ENCODE measurements around the gene PIK3CA. TPM values are rescaled to one million over a fixed set of nuclear protein-coding genes. Genes with fewer than 3 reads are reported as not detected.

Gene PIK3CA
- total and polyA plus RNA-seq, 10 of the 15 experiments (the other 5 are each of a cell fraction or from before 2014, with no cell fraction given): 3.0 to 18.6 (median 9.0) TPM

DNA sequence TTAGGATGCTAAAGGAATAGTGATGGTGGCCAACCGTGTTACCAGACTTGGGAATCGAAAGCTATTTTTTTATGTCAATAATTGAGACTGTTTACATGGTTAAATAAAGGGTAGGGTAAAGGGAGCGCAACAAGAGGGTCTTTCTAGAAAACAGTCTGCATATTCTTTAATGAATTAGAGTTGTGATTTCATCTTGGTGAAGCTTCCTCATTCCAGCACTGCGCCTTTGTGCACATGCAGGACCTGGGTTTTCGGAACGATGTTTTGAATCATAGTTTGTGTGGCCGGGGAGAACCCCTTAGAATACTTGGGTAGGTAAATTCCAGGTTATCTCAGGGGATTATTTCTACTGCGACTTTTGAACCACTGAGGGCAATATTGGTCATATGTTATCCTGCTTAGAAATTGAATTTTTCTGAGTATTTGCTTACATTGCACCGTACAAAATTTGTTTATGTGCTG is 1.3 kb downstream of the PIK3CA start (continued):
- TF ChIP-seq IKZF1 (conservative IDR thresholded peaks at IDR 0.05): peak; percentile 47
- no peak for TF ChIP-seq CHD1 (IDR thresholded peaks at IDR 0.05; ENCODE audit: low read depth, low read length)
- TF ChIP-seq TCF7 (IDR thresholded peaks at IDR 0.05; ENCODE audit: borderline replicate concordance): no peak
- TF ChIP-seq RAD21 (IDR thresholded peaks at IDR 0.05; ENCODE audit: insufficient read depth, low read depth, low read length): peak; percentile 23; the same call in 1 of the 2 replicates
- TF ChIP-seq IRF4 (IDR thresholded peaks at IDR 0.05; ENCODE audit: low read depth, low read length): peak; percentile 59
- no peak for TF ChIP-seq ZNF622 (IDR thresholded peaks at IDR 0.05)
- TF ChIP-seq, protein P1, sequence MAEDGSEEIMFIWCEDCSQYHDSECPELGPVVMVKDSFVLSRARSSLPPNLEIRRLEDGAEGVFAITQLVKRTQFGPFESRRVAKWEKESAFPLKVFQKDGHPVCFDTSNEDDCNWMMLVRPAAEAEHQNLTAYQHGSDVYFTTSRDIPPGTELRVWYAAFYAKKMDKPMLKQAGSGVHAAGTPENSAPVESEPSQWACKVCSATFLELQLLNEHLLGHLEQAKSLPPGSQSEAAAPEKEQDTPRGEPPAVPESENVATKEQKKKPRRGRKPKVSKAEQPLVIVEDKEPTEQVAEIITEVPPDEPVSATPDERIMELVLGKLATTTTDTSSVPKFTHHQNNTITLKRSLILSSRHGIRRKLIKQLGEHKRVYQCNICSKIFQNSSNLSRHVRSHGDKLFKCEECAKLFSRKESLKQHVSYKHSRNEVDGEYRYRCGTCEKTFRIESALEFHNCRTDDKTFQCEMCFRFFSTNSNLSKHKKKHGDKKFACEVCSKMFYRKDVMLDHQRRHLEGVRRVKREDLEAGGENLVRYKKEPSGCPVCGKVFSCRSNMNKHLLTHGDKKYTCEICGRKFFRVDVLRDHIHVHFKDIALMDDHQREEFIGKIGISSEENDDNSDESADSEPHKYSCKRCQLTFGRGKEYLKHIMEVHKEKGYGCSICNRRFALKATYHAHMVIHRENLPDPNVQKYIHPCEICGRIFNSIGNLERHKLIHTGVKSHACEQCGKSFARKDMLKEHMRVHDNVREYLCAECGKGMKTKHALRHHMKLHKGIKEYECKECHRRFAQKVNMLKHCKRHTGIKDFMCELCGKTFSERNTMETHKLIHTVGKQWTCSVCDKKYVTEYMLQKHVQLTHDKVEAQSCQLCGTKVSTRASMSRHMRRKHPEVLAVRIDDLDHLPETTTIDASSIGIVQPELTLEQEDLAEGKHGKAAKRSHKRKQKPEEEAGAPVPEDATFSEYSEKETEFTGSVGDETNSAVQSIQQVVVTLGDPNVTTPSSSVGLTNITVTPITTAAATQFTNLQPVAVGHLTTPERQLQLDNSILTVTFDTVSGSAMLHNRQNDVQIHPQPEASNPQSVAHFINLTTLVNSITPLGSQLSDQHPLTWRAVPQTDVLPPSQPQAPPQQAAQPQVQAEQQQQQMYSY (CRISPR knock-in tag; IDR thresholded peaks at IDR 0.05): no peak
- TF ChIP-seq, protein P2, sequence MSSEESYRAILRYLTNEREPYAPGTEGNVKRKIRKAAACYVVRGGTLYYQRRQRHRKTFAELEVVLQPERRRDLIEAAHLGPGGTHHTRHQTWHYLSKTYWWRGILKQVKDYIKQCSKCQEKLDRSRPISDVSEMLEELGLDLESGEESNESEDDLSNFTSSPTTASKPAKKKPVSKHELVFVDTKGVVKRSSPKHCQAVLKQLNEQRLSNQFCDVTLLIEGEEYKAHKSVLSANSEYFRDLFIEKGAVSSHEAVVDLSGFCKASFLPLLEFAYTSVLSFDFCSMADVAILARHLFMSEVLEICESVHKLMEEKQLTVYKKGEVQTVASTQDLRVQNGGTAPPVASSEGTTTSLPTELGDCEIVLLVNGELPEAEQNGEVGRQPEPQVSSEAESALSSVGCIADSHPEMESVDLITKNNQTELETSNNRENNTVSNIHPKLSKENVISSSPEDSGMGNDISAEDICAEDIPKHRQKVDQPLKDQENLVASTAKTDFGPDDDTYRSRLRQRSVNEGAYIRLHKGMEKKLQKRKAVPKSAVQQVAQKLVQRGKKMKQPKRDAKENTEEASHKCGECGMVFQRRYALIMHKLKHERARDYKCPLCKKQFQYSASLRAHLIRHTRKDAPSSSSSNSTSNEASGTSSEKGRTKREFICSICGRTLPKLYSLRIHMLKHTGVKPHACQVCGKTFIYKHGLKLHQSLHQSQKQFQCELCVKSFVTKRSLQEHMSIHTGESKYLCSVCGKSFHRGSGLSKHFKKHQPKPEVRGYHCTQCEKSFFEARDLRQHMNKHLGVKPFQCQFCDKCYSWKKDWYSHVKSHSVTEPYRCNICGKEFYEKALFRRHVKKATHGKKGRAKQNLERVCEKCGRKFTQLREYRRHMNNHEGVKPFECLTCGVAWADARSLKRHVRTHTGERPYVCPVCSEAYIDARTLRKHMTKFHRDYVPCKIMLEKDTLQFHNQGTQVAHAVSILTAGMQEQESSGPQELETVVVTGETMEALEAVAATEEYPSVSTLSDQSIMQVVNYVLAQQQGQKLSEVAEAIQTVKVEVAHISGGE (CRISPR knock-in tag; IDR thresholded peaks at IDR 0.05): no peak
- no peak for TF ChIP-seq ESRRA (IDR thresholded peaks at IDR 0.05; ENCODE audit: low read length)
- TF ChIP-seq CBX5 (IDR thresholded peaks at IDR 0.05; ENCODE audit: low read depth): no peak
- peak; percentile 19; the same call in 1 of the 2 replicates for TF ChIP-seq BACH1 (IDR thresholded peaks at IDR 0.05; ENCODE audit: borderline replicate concordance)
- TF ChIP-seq, protein P3, sequence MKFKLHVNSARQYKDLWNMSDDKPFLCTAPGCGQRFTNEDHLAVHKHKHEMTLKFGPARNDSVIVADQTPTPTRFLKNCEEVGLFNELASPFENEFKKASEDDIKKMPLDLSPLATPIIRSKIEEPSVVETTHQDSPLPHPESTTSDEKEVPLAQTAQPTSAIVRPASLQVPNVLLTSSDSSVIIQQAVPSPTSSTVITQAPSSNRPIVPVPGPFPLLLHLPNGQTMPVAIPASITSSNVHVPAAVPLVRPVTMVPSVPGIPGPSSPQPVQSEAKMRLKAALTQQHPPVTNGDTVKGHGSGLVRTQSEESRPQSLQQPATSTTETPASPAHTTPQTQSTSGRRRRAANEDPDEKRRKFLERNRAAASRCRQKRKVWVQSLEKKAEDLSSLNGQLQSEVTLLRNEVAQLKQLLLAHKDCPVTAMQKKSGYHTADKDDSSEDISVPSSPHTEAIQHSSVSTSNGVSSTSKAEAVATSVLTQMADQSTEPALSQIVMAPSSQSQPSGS (IDR thresholded peaks at IDR 0.05; ENCODE audit: low read length): peak; percentile 30; the same call in 1 of the 2 replicates
- no peak for TF ChIP-seq SIX5 (IDR thresholded peaks at IDR 0.05; ENCODE audit: low read depth, low read length, severe bottlenecking)
- peak; percentile 88 to 89 for TF ChIP-seq BHLHE40 (IDR thresholded peaks at IDR 0.05; ENCODE audit: borderline replicate concordance in 1 of 2, low read depth in 2 of 2, low read length in 1 of 2)
- no peak for TF ChIP-seq ASH2L (IDR thresholded peaks at IDR 0.05; ENCODE audit: borderline replicate concordance, low read depth)
- TF ChIP-seq POLR2A (IDR thresholded peaks at IDR 0.05; ENCODE audit: low read depth, low read length): no peak
- TF ChIP-seq POU2F2 (IDR thresholded peaks at IDR 0.05; ENCODE audit: borderline replicate concordance, low read depth, low read length): peak; percentile 28; the same call in 1 of the 3 replicates
- no peak for TF ChIP-seq SUPT20H (IDR thresholded peaks at IDR 0.05; ENCODE audit: borderline replicate concordance, control insufficient read depth, low read depth, low read length)
- peak; percentile 67; the same call in 1 of the 2 replicates for TF ChIP-seq MTA2 (IDR thresholded peaks at IDR 0.05; ENCODE audit: low read depth)
- 0 out of 2 replicates have a peak, but pooled peaks have one; percentile 23 for TF ChIP-seq YY1 (IDR thresholded peaks at IDR 0.05; ENCODE audit: low read depth, low read length)
- no peak for TF ChIP-seq YBX1 (IDR thresholded peaks at IDR 0.05)
- TF ChIP-seq ZSCAN29 (IDR thresholded peaks at IDR 0.05): no peak
- TF ChIP-seq SIN3A (IDR thresholded peaks at IDR 0.05; ENCODE audit: low read depth, low read length): 0 out of 2 replicates have a peak, but pooled peaks have one; percentile 20
- no peak for TF ChIP-seq STAT1 (conservative IDR thresholded peaks at IDR 0.05)

Measured in GM12878 (cell line).